NCI-H2227 (cell line): ENCODE data around the gene TF.
A peak's percentile ranks its signal among the peaks of the same experiment; 100 is the strongest.
"Not testable (repeated sequence)": the region's sequence is repeated elsewhere in the genome, so short reads cannot be mapped to it uniquely, and the experiment has no call there.

Experiments
- DNase-seq: peaks from one replicate; lab custom pipeline; 2025; ENCODE audit not compliant: unreplicated experiment; lab: John Stamatoyannopoulos, UW

The TF gene

GRCh38 chr3:133763797-133764683 is 17.8 kb downstream of the TF start:
- no peak for DNase-seq

DNA sequence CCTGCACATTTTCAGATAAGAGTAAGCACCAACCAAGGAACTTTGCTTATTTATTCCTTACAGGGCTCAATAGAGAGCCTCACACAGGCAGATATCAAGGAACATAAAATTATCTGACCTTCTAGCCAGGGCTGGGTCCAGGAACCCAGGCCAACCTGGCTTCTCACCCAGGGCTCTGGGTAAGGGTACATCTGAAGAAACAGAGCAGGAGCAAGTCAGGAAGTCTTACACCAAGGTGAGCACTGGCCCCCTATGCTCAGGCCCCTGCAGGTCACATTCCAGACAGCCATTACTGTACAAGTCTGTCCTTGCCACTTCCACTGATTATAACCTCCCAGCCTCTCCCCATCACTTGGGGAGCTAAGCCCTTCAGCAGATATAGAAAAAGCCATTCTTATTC is 19.1 kb downstream of the TF start:
- DNase-seq, result no peak

DNA sequence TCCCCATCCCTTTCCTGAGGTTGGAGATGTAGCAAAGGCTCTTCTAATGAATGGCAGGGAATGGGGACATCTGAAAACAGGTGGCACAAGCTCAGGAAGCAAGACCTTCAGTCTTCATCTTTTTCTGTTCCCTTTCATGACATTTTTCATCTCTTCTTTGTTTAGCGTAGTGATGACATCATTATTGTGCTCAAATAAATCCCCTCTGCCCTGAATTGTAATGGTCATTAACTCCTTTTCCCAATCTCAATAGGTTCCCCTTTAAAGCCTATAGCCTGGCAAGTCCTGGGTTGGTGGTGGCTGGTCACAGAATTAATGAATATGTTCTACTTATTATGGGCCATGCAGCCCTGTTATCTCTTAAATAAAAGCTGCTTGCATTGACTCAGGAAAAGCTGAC is 21.4 kb downstream of the TF start:
- no peak for DNase-seq

- DNase-seq, result no peak
Measured at GRCh38 chr3:133769536-133769935, 23.3 kb downstream of the TF start.

GRCh38 chr3:133773732-133774131 is 27.5 kb downstream of the TF start:
- DNase-seq, result no peak

DNA sequence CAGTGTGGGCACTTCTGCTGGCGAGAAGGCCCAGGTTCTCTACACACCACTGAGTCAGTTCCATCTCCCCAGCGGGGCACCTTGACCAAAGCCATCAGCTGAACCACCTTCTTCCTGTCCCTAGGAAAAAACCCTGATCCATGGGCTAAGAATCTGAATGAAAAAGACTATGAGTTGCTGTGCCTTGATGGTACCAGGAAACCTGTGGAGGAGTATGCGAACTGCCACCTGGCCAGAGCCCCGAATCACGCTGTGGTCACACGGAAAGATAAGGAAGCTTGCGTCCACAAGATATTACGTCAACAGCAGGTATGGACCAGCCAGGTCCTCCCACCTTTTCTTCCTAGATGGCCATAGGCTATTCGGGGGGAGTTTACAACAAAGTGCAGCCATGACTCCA is 29.1 kb downstream of the TF start:
- DNase-seq, result no peak

- DNase-seq, result no peak
Measured at GRCh38 chr3:133775835-133776234, 29.6 kb downstream of the TF start.

DNA sequence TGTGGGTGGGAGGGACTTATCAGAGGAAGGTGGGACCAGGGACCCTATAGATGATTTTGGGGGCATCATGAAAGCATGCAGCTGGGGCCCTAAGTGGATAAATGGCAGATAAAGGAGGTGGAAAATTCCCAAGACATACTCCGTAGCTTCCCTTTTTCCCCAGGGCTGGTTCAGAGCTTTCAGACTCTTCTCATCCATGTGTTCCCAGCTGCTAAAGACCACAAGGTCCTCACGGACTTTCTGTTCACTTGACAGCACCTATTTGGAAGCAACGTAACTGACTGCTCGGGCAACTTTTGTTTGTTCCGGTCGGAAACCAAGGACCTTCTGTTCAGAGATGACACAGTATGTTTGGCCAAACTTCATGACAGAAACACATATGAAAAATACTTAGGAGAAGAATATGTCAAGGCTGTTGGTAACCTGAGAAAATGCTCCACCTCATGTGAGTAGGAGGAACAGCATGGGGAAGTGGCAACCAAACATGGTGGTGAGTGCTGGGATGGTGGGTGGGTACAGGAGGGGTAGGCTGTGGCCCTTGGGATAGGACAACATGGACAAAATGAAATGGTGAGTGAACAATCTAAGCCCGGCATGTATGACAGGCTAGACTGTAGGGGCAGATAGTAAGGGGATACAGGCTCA is 30.7 kb downstream of the TF start:
- no peak for DNase-seq

GRCh38 chr3:133777807-133778568 is 31.8 kb downstream of the TF start:
- no peak for DNase-seq

- no peak for DNase-seq
Measured at GRCh38 chr3:133779626-133780203, 33.5 kb downstream of the TF start.

DNA sequence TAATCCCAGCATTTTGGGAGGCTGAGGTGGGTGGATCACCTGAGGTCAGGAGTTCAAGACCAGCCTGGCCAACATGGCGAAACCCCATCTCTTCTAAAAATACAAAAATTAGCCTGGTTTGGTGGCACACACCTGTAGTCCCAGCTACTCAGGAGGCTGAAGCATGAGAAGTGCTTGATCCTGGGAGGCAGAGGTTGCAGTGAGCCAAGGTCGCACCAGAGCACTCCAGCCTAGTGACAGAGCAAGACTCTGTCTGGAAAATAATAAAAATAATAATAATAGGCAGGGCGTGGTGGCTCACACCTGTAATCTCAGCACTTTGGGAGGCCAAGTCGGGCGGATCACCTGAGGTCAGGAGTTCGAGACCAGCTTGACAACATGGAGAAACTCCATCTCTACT is 34.6 kb downstream of the TF start:
- not testable (repeated sequence) for DNase-seq

GRCh38 chr3:133781570-133781969 is 35.4 kb downstream of the TF start:
- DNase-seq, result no peak

DNA sequence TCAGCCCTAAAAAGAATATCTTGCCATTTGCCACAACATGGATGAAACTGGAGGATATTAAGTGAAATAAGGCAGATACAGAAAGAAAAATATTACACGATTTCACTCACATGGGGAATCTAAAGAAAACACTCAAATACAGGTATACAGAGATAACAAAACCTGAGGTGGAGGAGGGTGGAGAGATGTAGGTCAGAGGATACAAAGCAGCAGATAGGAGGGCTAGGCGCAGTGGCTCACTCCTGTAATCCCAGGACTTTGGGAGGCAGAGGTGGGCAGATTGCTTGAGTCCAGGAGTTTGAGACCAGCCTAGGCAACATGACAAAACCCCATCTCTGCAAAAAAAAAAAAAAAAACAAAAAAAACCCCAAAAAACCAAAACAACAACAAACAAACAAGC is 36.3 kb downstream of the TF start:
- no peak for DNase-seq

GRCh38 chr3:133783762-133784161 is 37.6 kb downstream of the TF start:
- DNase-seq, result no peak

- DNase-seq, result no peak
Measured at GRCh38 chr3:133788024-133788423, 41.8 kb downstream of the TF start.

GRCh38 chr3:133792171-133792763 is 46.1 kb downstream of the TF start:
- peak; percentile 19 for DNase-seq

GRCh38 chr3:133797396-133798105 is 51.4 kb downstream of the TF start:
- DNase-seq, result no peak

GRCh38 chr3:133799794-133800585 is 53.8 kb downstream of the TF start:
- DNase-seq, result no peak

- DNase-seq, result no peak
Measured at GRCh38 chr3:133803469-133803868, 57.3 kb downstream of the TF start.

DNA sequence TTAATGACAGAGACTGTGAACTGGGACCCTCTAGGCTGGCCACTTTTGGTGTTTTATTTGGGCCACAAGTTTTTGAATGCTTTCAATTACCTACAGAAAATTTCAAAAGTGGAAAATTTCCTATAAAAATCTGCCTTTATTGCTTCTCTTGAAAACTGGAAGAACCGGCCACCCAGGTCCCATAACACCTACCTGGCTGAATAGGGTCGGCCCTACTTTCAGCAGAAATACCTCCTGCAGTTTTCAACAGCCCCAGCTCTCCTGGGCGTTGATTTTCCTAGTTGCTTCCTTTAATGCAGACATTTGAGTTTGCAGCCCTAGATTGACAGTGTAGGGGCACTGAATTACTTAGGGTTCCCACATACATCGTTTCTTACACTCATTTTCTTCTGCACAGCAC is 58.7 kb downstream of the TF start:
- no peak for DNase-seq
